Esophagus muscularis mucosa (tissue), 3 donors: Measurements from ENCODE around the gene PANX3.

Source experiments
- CTCF ChIP-seq, 3 experiments: fragments of 200-600 bp in 2 of 3; fragments of 450-650 bp in 1 of 3; sonication (generic) in 2 of 3; IDR thresholded peaks; one replicate each; pipeline ENCODE4 v1.5.1; 2017 to 2019; ENCODE audit warnings: antibody characterized with exemption in 3 of 3, mild to moderate bottlenecking in 2 of 3, moderate library complexity in 1 of 3
- POLR2AphosphoS5 ChIP-seq, 2 donors: sonication (generic); formaldehyde crosslinking; IDR thresholded peaks; one replicate each; pipeline ENCODE4 v1.6.1; 2017; ENCODE audit warnings: antibody characterized with exemption in 2 of 2

DNA sequence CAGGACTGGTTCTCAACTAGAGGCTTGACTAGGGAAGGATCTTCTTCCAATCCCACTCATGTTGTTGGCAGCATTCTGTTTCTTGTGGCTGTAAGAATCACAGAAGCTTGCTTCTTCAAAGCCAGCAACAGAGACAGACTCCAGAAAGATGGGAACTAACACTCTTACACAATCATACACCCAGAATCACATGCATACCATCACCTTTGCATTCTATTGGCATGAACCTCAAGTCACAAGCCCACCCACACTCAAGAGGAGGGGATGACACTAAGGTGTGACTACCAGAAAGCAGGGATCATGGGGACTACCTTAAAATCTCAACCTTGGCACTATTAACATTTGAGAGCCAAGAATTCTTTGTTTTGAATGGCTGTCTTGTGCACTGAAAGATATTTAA is 13.6 kb upstream of the PANX3 start:
- TF ChIP-seq CTCF (IDR thresholded peaks at IDR 0.05) (no peak), POLR2AphosphoS5 (IDR thresholded peaks at IDR 0.05) (no peak)
